ENCODE measurements around the gene CTSZ.

DNA sequence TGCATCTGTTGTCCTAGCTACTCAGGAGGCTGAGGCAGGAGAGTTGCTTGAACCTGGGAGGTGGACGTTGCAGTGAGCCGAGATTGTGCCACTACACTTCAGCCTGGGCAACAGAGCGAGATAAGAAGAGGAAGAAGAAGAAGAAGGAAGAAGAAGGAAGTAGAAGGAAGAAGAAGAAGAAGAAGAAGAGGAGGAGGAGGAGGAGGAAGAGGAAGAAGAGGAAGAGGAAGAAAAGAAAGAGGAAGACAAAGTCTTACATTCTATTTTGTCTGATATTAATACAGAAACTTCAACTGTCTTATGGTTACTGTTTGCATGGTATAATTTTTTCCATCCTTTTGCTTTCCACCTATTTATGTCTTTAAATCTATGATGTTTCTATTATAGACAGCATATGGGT lies 33.2 kb downstream of the CTSZ start:
- TF ChIP-seq POLR2A (IDR thresholded peaks at IDR 0.05): no peak
- TF ChIP-seq EP300 (IDR thresholded peaks at IDR 0.05): no peak
